GM12878 (cell line): ENCODE data around the gene BPTF. TPM values are rescaled to one million over a fixed set of nuclear protein-coding genes. Genes with fewer than 3 reads are reported as not detected.

Experiments used
- ATAC-seq: fragments of 200-7000 bp; cut with Tn5 transposase; 3 replicates; pipeline ENCODE4 v1.9.1; 2020; ENCODE audit warnings: mild to moderate bottlenecking, moderate library complexity
- BruUV-seq: library from RNA; stranded (reverse); fragments of 400-500 nt; replicated peaks from 2 replicates; lab custom pipeline; 2021; lab: Mats Ljungman, UMichigan
- CTCF ChIA-PET: fragments of 300-600 bp; sonication (Branson Sonifier 250); formaldehyde crosslinking; extraction: SDS; loops from one replicate; lab custom pipeline; 2021; ENCODE audit warnings: inconsistent platforms; lab: Yijun Ruan, JAX
- POLR2A ChIA-PET: fragments of 350-600 bp; formaldehyde crosslinking; extraction: SDS; loops from one replicate; lab custom pipeline; 2021; ENCODE audit warnings: inconsistent platforms; lab: Charles Lee
- RAD21 ChIA-PET: fragments of 300-600 bp; sonication (Branson Sonifier 250); formaldehyde crosslinking; loops from one replicate; lab custom pipeline; 2023; ENCODE audit warnings: antibody characterized with exemption; ENCODE audit not compliant: unreplicated experiment; lab: Charles Lee
- SMC1A ChIA-PET: fragments of 300-600 bp; sonication (Branson Sonifier 250); formaldehyde crosslinking; loops from one replicate; lab custom pipeline; 2023; ENCODE audit not compliant: unreplicated experiment, uncharacterized antibody; lab: Charles Lee
- DNase-seq: peaks from one replicate; pipeline ENCODE4 v3.0.0-alpha.2; 2011; ENCODE audit warnings: low read depth, low spot score
- FAIRE-seq: peaks from 3 replicates; lab custom pipeline; 2011; peaks lifted over from hg19 to GRCh38; lab: Jason Lieb, UNC
- H2AFZ ChIP-seq: 2 replicates; pipeline ENCODE4 v1.6.0; 2011; ENCODE audit warnings: low read depth, low read length, control low read depth; ENCODE audit not compliant: control insufficient read depth
- H3K27ac ChIP-seq: 2 replicates; pipeline ENCODE4 v1.5.1; 2011; ENCODE audit warnings: control low read depth; ENCODE audit not compliant: control insufficient read depth, insufficient read depth
- H3K27me3 ChIP-seq, 2 experiments: replicated peaks in 1 of 2; 2 replicates each; pipeline versions ENCODE4 v1.6.0 to v1.6.1; 2011; ENCODE audit warnings: low read length in 1 of 2; ENCODE audit not compliant: control insufficient read depth in 2 of 2, insufficient read depth in 2 of 2
- H3K36me3 ChIP-seq, 2 experiments: 2 replicates each; pipeline ENCODE4 v1.5.1; 2011; ENCODE audit warnings: low read length in 1 of 2; ENCODE audit not compliant: control insufficient read depth in 2 of 2, insufficient read depth in 2 of 2
- H3K4me1 ChIP-seq: 2 replicates; pipeline ENCODE4 v1.6.1; 2011; ENCODE audit warnings: mild to moderate bottlenecking, low read length, moderate library complexity, mixed read lengths; ENCODE audit not compliant: control insufficient read depth, insufficient read depth
- H3K4me2 ChIP-seq: 2 replicates; pipeline ENCODE4 v1.6.0; 2011; ENCODE audit warnings: control low read depth; ENCODE audit not compliant: control insufficient read depth, insufficient read depth
- H3K4me3 ChIP-seq: fragments of 200-600 bp; sonication (generic); 2 replicates; pipeline ENCODE4 v1.5.1; 2016
- H3K79me2 ChIP-seq: 2 replicates; pipeline ENCODE4 v1.6.0; 2011; ENCODE audit warnings: low read length; ENCODE audit not compliant: control insufficient read depth, insufficient read depth
- H3K9ac ChIP-seq: 2 replicates; pipeline ENCODE4 v1.8.0; 2011; ENCODE audit warnings: low read length, control low read depth, mixed read lengths; ENCODE audit not compliant: control insufficient read depth, insufficient read depth
- H3K9me3 ChIP-seq: replicated peaks from 3 replicates; pipeline ENCODE4 v1.5.1; 2011; ENCODE audit warnings: mild to moderate bottlenecking, low read length; ENCODE audit not compliant: control insufficient read depth, insufficient read depth
- H4K20me1 ChIP-seq: 2 replicates; pipeline ENCODE4 v1.6.0; 2011; ENCODE audit not compliant: control insufficient read depth, insufficient read depth
- ATF7 ChIP-seq: fragments of 450-650 bp; IDR thresholded peaks from 2 replicates; pipeline ENCODE4 v1.6.1; 2016; ENCODE audit warnings: low read depth, mild to moderate bottlenecking
- CHD1 ChIP-seq: IDR thresholded peaks from 2 replicates; pipeline ENCODE4 v1.6.1; 2012; ENCODE audit warnings: low read depth, low read length, improper control_type of control experiment
- ETV6 ChIP-seq, 2 experiments: fragments of 450-650 bp in 1 of 2; IDR thresholded peaks in 1 of 2; conservative IDR thresholded peaks in 1 of 2; 2 replicates each; pipeline ENCODE4 v1.6.1; 2014; ENCODE audit warnings: antibody characterized with exemption in 1 of 2, borderline replicate concordance in 1 of 2, low read depth in 1 of 2, mild to moderate bottlenecking in 1 of 2, moderate library complexity in 1 of 2
- IKZF2 ChIP-seq, 2 experiments: fragments of 450-650 bp; IDR thresholded peaks; 2 replicates each; pipeline ENCODE4 v1.6.1; 2017; ENCODE audit warnings: mild to moderate bottlenecking in 2 of 2, moderate library complexity in 2 of 2
- MXI1 ChIP-seq: fragments of 150-350 bp; IDR thresholded peaks from 2 replicates; pipeline ENCODE4 v1.6.1; 2011; ENCODE audit warnings: low read depth, mild to moderate bottlenecking, inconsistent platforms, low read length, improper control_type of control experiment
- NFYB ChIP-seq: IDR thresholded peaks from 2 replicates; pipeline ENCODE4 v1.6.1; 2011; ENCODE audit warnings: low read depth, mild to moderate bottlenecking, low read length, improper control_type of control experiment, moderate library complexity; ENCODE audit not compliant: insufficient read depth
- NR2C2 ChIP-seq: IDR thresholded peaks from 2 replicates; pipeline ENCODE4 v1.6.1; 2011; ENCODE audit warnings: borderline replicate concordance, low read depth; ENCODE audit not compliant: control insufficient read depth, insufficient read length
- RFX5 ChIP-seq: IDR thresholded peaks from 2 replicates; pipeline ENCODE4 v1.6.1; 2011; ENCODE audit warnings: low read depth, low read length, improper control_type of control experiment
- SMC3 ChIP-seq: IDR thresholded peaks from 2 replicates; pipeline ENCODE4 v1.6.1; 2011; ENCODE audit warnings: low read length, improper control_type of control experiment, borderline replicate concordance
- TCF3 ChIP-seq: IDR thresholded peaks from 2 replicates; pipeline ENCODE4 v1.6.1; 2012; ENCODE audit warnings: low read depth, mild to moderate bottlenecking, low read length, borderline replicate concordance; ENCODE audit not compliant: insufficient read depth
- WRNIP1 ChIP-seq: IDR thresholded peaks from 2 replicates; pipeline ENCODE4 v1.6.1; 2011; ENCODE audit warnings: low read depth, low read length, improper control_type of control experiment, borderline replicate concordance
- WGBS: methylation state at CpG from one replicate; pipeline ENCODE4 v1.1.6; 2016; ENCODE audit warnings: low lambda C conversion rate; ENCODE audit not compliant: insufficient replicate concordance, insufficient coverage; ENCODE audit errors: missing lambda C conversion rate; 5-methylcytosine and 5-hydroxymethylcytosine counted together
- in situ Hi-C: fragments of 300-500 bp; cut with MboI; formaldehyde crosslinking; loops from 9 replicates; pipeline ENCODE4 v1.14.3; 2018; ENCODE audit warnings: mixed read lengths
- intact Hi-C: fragments of 100-400 bp; cut with micrococcal nuclease; formaldehyde crosslinking; loops from one replicate; pipeline ENCODE4 v1.14.2; 2022; ENCODE audit not compliant: unreplicated experiment
- polyA plus RNA-seq, 11 experiments: library from polyadenylated mRNA; depleted of rRNA in 4 of 11; unstranded in 6 of 11; stranded (reverse) in 5 of 11; fragments of >200 nt; fragmentation: Nextera tagmentation in 4 of 11; fragmentation: Illumina TruSeq in 1 of 11; extraction: Ambion mirVana in 4 of 11; extraction: Trizol in 1 of 11; gene quantifications; 1 replicate in 1 of 11; 2 replicates in 10 of 11; pipeline versions ENCODE4 v1.2.1 to v1.2.3, GENCODE V29; 2011 to 2016; ENCODE audit warnings: inconsistent platforms in 2 of 11, missing spikeins in 2 of 11, low read depth in 1 of 11
- total RNA-seq, 4 experiments: library from RNA; depleted of rRNA in 3 of 4; stranded (reverse); fragments of >200 nt in 3 of 4; fragmentation: Illumina TruSeq in 1 of 4; extraction: Trizol in 1 of 4; gene quantifications; 2 replicates each; pipeline versions ENCODE4 v1.2.1 to v1.2.3, GENCODE V29; 2013 to 2021
- TF ChIP-seq, protein P1 (sequence below): fragments of 450-650 bp; IDR thresholded peaks from 2 replicates; pipeline ENCODE4 v1.6.1; 2016; ENCODE audit warnings: mild to moderate bottlenecking
- TF ChIP-seq, protein P2 (sequence below): IDR thresholded peaks from 2 replicates; pipeline ENCODE4 v1.6.1; 2012; ENCODE audit warnings: mild to moderate bottlenecking, low read depth, low read length
- TF ChIP-seq, protein P3 (sequence below): IDR thresholded peaks from 2 replicates; pipeline ENCODE4 v1.6.1; 2011; ENCODE audit warnings: borderline replicate concordance, low read depth, mild to moderate bottlenecking, moderate library complexity, mixed read lengths, low read length; ENCODE audit not compliant: insufficient read depth; ENCODE audit errors: extremely low read length

The BPTF gene
- total and polyA plus RNA-seq, 10 of the 15 experiments (the other 5 are each of a cell fraction or from before 2014, with no cell fraction given), result 19.4 to 78.3 (median 44.8) TPM

DNA sequence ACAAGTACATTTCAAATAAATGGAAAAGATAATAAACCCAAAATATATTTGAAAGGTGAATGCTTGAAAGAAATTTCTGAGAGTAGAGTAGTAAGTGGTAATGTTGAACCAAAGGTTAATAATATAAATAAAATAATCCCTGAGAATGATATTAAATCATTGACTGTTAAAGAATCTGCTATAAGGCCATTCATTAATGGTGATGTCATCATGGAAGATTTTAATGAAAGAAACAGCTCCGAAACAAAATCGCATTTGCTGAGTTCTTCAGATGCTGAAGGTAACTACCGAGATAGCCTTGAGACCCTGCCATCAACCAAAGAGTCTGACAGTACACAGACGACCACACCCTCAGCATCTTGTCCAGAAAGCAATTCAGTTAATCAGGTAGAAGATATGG, 86.8 kb downstream of the BPTF start:
- CTCF ChIA-PET, result no interaction called here
- no peak overlapping the region for H2AFZ ChIP-seq
- no peak for FAIRE-seq

DNA sequence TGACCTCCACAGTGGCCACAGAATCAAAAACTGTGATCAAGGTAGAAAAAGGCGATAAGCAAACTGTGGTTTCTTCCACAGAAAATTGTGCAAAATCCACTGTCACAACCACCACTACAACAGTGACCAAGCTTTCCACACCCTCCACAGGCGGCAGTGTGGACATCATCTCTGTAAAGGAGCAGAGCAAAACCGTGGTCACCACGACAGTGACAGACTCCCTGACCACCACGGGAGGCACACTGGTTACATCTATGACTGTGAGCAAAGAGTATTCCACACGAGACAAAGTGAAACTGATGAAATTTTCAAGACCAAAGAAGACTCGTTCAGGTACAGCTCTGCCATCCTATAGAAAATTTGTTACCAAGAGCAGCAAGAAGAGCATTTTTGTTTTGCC, 87.4 kb downstream of the BPTF start:
- Histone ChIP-seq H3K4me1 (no peaks in the 10 kb centered on the region), H3K79me2 (no peaks in the 10 kb centered on the region), H3K9ac (no peak overlapping the region), H3K27ac (no peak overlapping the region), H3K27me3 (no peaks in the 10 kb centered on the region), H3K9me3 (no peaks in the 10 kb centered on the region), H3K36me3 (peaks cover 0 to 38% of the 10 kb centered on the region in 2 experiments; a peak in 3 of 4 replicates), H3K4me3 (no peak overlapping the region), H2AFZ (no peak overlapping the region), H4K20me1 (no peaks in the 10 kb centered on the region), H3K4me2 (no peak overlapping the region)
- SMC1A ChIA-PET, result interaction anchor here (1.1 kb wide), 1 partner anchor 62 kb away, joined by 3 read pairs; no protein-coding TSS in a partner anchor
- intact Hi-C loops, result no loop called here
- FAIRE-seq, result no peak
- TSS peak; percentile 61 for BruUV-seq
- CTCF ChIA-PET, result no interaction called here
- POLR2A ChIA-PET, result no interaction called here
- 90% methylated on average over 7 of the region's 7 CpGs for WGBS
- in situ Hi-C loops, result loop anchor here (10.0 kb wide), 1 partner anchor 548 kb away; the partner anchor contains the start of gene PSMD12
- RAD21 ChIA-PET, result no interaction called here
- no peak for DNase-seq
- ATAC-seq, result no peak
- no peak for TF ChIP-seq NR2C2
- TF ChIP-seq, protein P1, sequence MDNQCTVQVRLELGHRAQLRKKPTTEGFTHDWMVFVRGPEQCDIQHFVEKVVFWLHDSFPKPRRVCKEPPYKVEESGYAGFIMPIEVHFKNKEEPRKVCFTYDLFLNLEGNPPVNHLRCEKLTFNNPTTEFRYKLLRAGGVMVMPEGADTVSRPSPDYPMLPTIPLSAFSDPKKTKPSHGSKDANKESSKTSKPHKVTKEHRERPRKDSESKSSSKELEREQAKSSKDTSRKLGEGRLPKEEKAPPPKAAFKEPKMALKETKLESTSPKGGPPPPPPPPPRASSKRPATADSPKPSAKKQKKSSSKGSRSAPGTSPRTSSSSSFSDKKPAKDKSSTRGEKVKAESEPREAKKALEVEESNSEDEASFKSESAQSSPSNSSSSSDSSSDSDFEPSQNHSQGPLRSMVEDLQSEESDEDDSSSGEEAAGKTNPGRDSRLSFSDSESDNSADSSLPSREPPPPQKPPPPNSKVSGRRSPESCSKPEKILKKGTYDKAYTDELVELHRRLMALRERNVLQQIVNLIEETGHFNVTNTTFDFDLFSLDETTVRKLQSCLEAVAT, result no peak
- TF ChIP-seq ETV6 (conservative IDR thresholded peaks at IDR 0.05 in 1 of 2, IDR thresholded peaks at IDR 0.05 in 1 of 2; ENCODE audit: borderline replicate concordance in 1 of 2, low read depth in 1 of 2), result no peak
- TF ChIP-seq, protein P2, sequence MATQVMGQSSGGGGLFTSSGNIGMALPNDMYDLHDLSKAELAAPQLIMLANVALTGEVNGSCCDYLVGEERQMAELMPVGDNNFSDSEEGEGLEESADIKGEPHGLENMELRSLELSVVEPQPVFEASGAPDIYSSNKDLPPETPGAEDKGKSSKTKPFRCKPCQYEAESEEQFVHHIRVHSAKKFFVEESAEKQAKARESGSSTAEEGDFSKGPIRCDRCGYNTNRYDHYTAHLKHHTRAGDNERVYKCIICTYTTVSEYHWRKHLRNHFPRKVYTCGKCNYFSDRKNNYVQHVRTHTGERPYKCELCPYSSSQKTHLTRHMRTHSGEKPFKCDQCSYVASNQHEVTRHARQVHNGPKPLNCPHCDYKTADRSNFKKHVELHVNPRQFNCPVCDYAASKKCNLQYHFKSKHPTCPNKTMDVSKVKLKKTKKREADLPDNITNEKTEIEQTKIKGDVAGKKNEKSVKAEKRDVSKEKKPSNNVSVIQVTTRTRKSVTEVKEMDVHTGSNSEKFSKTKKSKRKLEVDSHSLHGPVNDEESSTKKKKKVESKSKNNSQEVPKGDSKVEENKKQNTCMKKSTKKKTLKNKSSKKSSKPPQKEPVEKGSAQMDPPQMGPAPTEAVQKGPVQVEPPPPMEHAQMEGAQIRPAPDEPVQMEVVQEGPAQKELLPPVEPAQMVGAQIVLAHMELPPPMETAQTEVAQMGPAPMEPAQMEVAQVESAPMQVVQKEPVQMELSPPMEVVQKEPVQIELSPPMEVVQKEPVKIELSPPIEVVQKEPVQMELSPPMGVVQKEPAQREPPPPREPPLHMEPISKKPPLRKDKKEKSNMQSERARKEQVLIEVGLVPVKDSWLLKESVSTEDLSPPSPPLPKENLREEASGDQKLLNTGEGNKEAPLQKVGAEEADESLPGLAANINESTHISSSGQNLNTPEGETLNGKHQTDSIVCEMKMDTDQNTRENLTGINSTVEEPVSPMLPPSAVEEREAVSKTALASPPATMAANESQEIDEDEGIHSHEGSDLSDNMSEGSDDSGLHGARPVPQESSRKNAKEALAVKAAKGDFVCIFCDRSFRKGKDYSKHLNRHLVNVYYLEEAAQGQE, result no peak
- TF ChIP-seq WRNIP1, result no peak
- no peak for TF ChIP-seq RFX5
- no peak for TF ChIP-seq SMC3

More for the DNA sequence above, 86.8 kb downstream of the BPTF start:
- DNase-seq (no peak), ATAC-seq (no peak)
- WGBS, result 93% methylated on average over 4 of the region's 4 CpGs
- Histone ChIP-seq H3K79me2 (no peaks in the 10 kb centered on the region), H3K9me3 (no peaks in the 10 kb centered on the region), H3K4me2 (no peak overlapping the region), H3K27me3 (no peaks in the 10 kb centered on the region), H3K36me3 (peaks cover 0 to 38% of the 10 kb centered on the region in 2 experiments; a peak in 3 of 4 replicates), H3K27ac (no peak overlapping the region), H3K4me3 (no peak overlapping the region), H4K20me1 (no peaks in the 10 kb centered on the region), H3K9ac (no peak overlapping the region), H3K4me1 (no peaks in the 10 kb centered on the region)
- no TSS peak for BruUV-seq
- TF ChIP-seq IKZF2 (IDR thresholded peaks at IDR 0.05) (no peak), CHD1 (no peak), TCF3 (no peak), NFYB (no peak), ATF7 (0 out of 2 replicates have a peak, but pooled peaks have one; percentile 35), MXI1 (no peak)
- TF ChIP-seq, protein P3, sequence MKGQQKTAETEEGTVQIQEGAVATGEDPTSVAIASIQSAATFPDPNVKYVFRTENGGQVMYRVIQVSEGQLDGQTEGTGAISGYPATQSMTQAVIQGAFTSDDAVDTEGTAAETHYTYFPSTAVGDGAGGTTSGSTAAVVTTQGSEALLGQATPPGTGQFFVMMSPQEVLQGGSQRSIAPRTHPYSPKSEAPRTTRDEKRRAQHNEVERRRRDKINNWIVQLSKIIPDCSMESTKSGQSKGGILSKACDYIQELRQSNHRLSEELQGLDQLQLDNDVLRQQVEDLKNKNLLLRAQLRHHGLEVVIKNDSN, result no peak
- POLR2A ChIA-PET, result no interaction called here
- SMC1A ChIA-PET, result interaction anchor here (1.1 kb wide), 1 partner anchor 63 kb away, joined by 3 read pairs; no protein-coding TSS in a partner anchor
- in situ Hi-C loops (loop anchor here (10.0 kb wide), 1 partner anchor 547 kb away; the partner anchor contains the start of gene PSMD12), intact Hi-C loops (no loop called here)
- RAD21 ChIA-PET, result no interaction called here
